Stimulated activated CD8-positive, alpha-beta memory T cell treated with anti-CD3 and anti-CD28 coated beads, Interleukin-4, amount 100 ng/mL, for 48 hours (primary cell): ENCODE results near the gene LSAMP.
"Not testable (repeated sequence)": the region's sequence is repeated elsewhere in the genome, so short reads cannot be mapped to it uniquely, and the experiment has no call there.

Experiments
- DNase-seq: peaks from one replicate; pipeline ENCODE4 v3.0.0-alpha.2; 2020

Gene LSAMP

GRCh38 chr3:116084999-116085791, 360.1 kb downstream of the LSAMP start:
- DNase-seq: no peak

- no peak for DNase-seq
These were observed 361.6 kb downstream of the LSAMP start for GRCh38 chr3:116083683-116084082.

- no peak for DNase-seq
These were observed 366.7 kb downstream of the LSAMP start for GRCh38 chr3:116078561-116078960.

- DNase-seq: no peak
These were observed 367.7 kb downstream of the LSAMP start for GRCh38 chr3:116077557-116077956.

GRCh38 chr3:116077059-116077458, 368.2 kb downstream of the LSAMP start:
- DNase-seq: no peak

GRCh38 chr3:116070516-116071278, 374.6 kb downstream of the LSAMP start:
- DNase-seq: not testable (repeated sequence)

GRCh38 chr3:116070061-116070460, 375.2 kb downstream of the LSAMP start:
- DNase-seq: no peak

- no peak for DNase-seq
These were observed 376.3 kb downstream of the LSAMP start for GRCh38 chr3:116069024-116069423.

GRCh38 chr3:116067326-116067725, 378.0 kb downstream of the LSAMP start:
- DNase-seq: no peak

- no peak for DNase-seq
These were observed 379.8 kb downstream of the LSAMP start for GRCh38 chr3:116065501-116065900.

GRCh38 chr3:116064646-116065045, 380.6 kb downstream of the LSAMP start:
- no peak for DNase-seq

GRCh38 chr3:116059421-116060096, 385.7 kb downstream of the LSAMP start:
- DNase-seq: no peak

GRCh38 chr3:116058844-116059243, 386.4 kb downstream of the LSAMP start:
- DNase-seq: no peak

GRCh38 chr3:116057400-116058006, 387.8 kb downstream of the LSAMP start:
- no peak for DNase-seq

GRCh38 chr3:116056280-116056679, 389.0 kb downstream of the LSAMP start:
- no peak for DNase-seq

- no peak for DNase-seq
These were observed 392.3 kb downstream of the LSAMP start for GRCh38 chr3:116053017-116053416.

- DNase-seq: no peak
These were observed 392.7 kb downstream of the LSAMP start for GRCh38 chr3:116052602-116053001.

GRCh38 chr3:116051586-116051985, 393.7 kb downstream of the LSAMP start:
- DNase-seq: no peak

GRCh38 chr3:116051040-116051439, 394.2 kb downstream of the LSAMP start:
- DNase-seq: no peak

GRCh38 chr3:116050311-116050915, 394.9 kb downstream of the LSAMP start:
- no peak for DNase-seq

- no peak for DNase-seq
These were observed 396.3 kb downstream of the LSAMP start for GRCh38 chr3:116048991-116049390.

- DNase-seq: no peak
These were observed 398.9 kb downstream of the LSAMP start for GRCh38 chr3:116046350-116046749.

GRCh38 chr3:116045314-116045713, 400.0 kb downstream of the LSAMP start:
- no peak for DNase-seq
